Measurements from ENCODE around the gene TMEM128. TPM values are rescaled to one million over a fixed set of nuclear protein-coding genes. Genes with fewer than 3 reads are reported as not detected.

The TMEM128 gene
- total RNA-seq, 1 experiment from 2014 or later = 21.5 TPM

DNA sequence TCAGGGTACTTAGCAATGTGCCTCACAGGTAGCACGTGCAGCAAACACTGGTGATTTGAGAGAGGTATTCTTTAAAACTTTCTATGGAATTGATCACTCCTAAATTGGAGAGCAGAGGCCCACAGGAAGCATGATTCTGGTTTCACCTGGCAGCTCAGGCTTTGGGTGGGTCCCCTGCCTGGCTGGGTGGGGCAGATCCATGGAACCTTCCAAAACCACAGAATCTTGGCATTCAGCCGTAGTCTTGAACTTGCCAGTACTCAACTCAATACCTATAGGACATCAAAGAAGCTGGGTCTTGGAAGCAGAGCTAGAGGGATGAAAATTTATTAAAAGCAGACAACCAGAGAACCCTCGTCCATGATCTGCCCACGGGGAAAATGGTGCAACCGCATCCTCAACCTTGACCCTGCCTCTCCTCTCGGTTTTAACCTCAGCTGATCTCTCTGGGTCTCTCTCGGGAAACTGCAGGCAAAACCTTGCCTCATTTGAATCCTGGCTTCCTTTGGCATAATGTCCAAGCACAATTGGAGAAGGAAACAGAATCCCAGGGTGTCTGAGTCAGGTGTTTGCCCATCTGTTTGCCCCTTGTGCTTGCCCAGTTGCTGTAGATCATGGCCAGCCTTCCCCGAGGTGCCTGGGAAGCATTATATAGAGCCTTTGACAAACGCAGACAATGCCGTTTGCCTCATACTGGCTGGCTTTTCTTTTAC lies 44.2 kb downstream of the TMEM128 start:
- no peaks in the 10 kb centered on the region for H3K4me1 ChIP-seq (ENCODE audit: insufficient read depth, low read length)
- H2AFZ ChIP-seq (ENCODE audit: low read length) = no peak overlapping the region
- no peak overlapping the region for H3K18ac ChIP-seq (ENCODE audit: insufficient read length, low read depth, low read length)
- H3K4me3 Mint-ChIP-seq = no peak overlapping the region
- no peak overlapping the region for H3K56ac ChIP-seq (ENCODE audit: insufficient read length, low read depth, low read length)
- peaks cover 5% of the 10 kb centered on the region in 2 experiments; a peak in 3 of 5 replicates for H3K9me3 Mint-ChIP-seq
- H3K27me3 ChIP-seq (ENCODE audit: insufficient read depth, low read length) = no peaks in the 10 kb centered on the region
- no peaks in the 10 kb centered on the region for H3K79me1 ChIP-seq (ENCODE audit: insufficient read depth, low read depth, low read length, poor library complexity, severe bottlenecking)
- peaks cover 18% of the 10 kb centered on the region for H3K27me3 Mint-ChIP-seq (ENCODE audit: low read depth)
- no peak overlapping the region for H3K23ac ChIP-seq (ENCODE audit: insufficient read length, low read depth, low read length)
- H3K4ac ChIP-seq (ENCODE audit: low read depth, low read length) = no peak overlapping the region
- no peak overlapping the region for H2BK120ac ChIP-seq (ENCODE audit: low read depth, low read length, poor library complexity, severe bottlenecking)
- H3K27ac Mint-ChIP-seq = no peak overlapping the region
- no peak overlapping the region for H3T11ph ChIP-seq (ENCODE audit: low read length)
- DNase-seq = no peak
- H3K9me3 ChIP-seq (ENCODE audit: control insufficient read depth, low read depth, low read length) = no peaks in the 10 kb centered on the region
- no peaks in the 10 kb centered on the region; the same call in 1 of the 2 replicates for H3K79me2 ChIP-seq (ENCODE audit: insufficient read depth, low read length)
- H4K20me1 ChIP-seq (ENCODE audit: control insufficient read depth, insufficient read depth, insufficient read length) = no peaks in the 10 kb centered on the region
- no peak overlapping the region for H4K5ac ChIP-seq (ENCODE audit: insufficient read length, low read depth, low read length)
- no peaks in the 10 kb centered on the region for H3K36me3 Mint-ChIP-seq (ENCODE audit: insufficient read depth in 1 of 3, low read depth in 3 of 3)
- no peak overlapping the region for H3K27ac ChIP-seq (ENCODE audit: insufficient read length, low read depth, low read length)
- H4K8ac ChIP-seq (replicated peaks; ENCODE audit: insufficient read length, low read depth, low read length) = no peak overlapping the region
- peaks cover 12 to 14% of the 10 kb centered on the region in 2 experiments for H3K4me1 Mint-ChIP-seq
- no peak overlapping the region for H3K9ac ChIP-seq (ENCODE audit: extremely low read depth, insufficient read length, low read length)
- no peak overlapping the region for H3K4me2 ChIP-seq (ENCODE audit: insufficient read depth, insufficient read length, low read length)
- H2BK20ac ChIP-seq (ENCODE audit: low read depth, low read length, poor library complexity, severe bottlenecking) = no peak overlapping the region
- H3K23me2 ChIP-seq (ENCODE audit: insufficient read length, low read depth, low read length, poor library complexity, severe bottlenecking) = no peaks in the 10 kb centered on the region
- H2AK5ac ChIP-seq (ENCODE audit: insufficient read length, low read length) = no peak overlapping the region
- no peak overlapping the region for H2BK5ac ChIP-seq (ENCODE audit: insufficient read length, low read length)
- no CpG with 5 or more reads among the region's 10 CpGs for whole genome bisulfite sequencing (ENCODE audit: extremely low coverage, insufficient read length, low lambda C conversion rate)
- no peak for TF ChIP-seq CTCF (conservative IDR thresholded peaks at IDR 0.05)
- no peak overlapping the region for H4K91ac ChIP-seq (ENCODE audit: insufficient read length, low read depth, low read length)
- H2BK12ac ChIP-seq (ENCODE audit: insufficient read length, low read depth, low read length) = no peak overlapping the region
- no peak overlapping the region for H3K14ac ChIP-seq (ENCODE audit: insufficient read depth, low read length)
- H2BK15ac ChIP-seq (ENCODE audit: low read depth, low read length) = no peak overlapping the region
